OCI-LY1 (cell line): ENCODE measurements around the gene RHOXF2B.
"Not testable (repeated sequence)": the region's sequence is repeated elsewhere in the genome, so short reads cannot be mapped to it uniquely, and the experiment has no call there.

Experiments used
- H2AFZ ChIP-seq: fragments of 200-600 bp; sonication (generic), shearing (Covaris generic); 2 replicates; pipeline ENCODE4 v1.6.0; 2014; ENCODE audit warnings: antibody characterized with exemption, mild to moderate bottlenecking, low read length
- H3F3A ChIP-seq: fragments of 200-600 bp; sonication (generic), shearing (Covaris generic); 2 replicates; pipeline ENCODE4 v1.6.0; 2014; ENCODE audit warnings: mild to moderate bottlenecking, antibody characterized with exemption, low read length, moderate library complexity; ENCODE audit not compliant: insufficient read depth
- H3K27ac ChIP-seq: fragments of 200-600 bp; sonication (generic); 2 replicates; pipeline ENCODE4 v1.5.1; 2014; ENCODE audit warnings: low read length, mixed run types, mild to moderate bottlenecking, low read depth; ENCODE audit not compliant: poor library complexity, severe bottlenecking
- H3K27me3 ChIP-seq: fragments of 200-600 bp; sonication (generic); 2 replicates; pipeline ENCODE4 v1.6.0; 2014; ENCODE audit warnings: antibody characterized with exemption, mild to moderate bottlenecking, low read length, moderate library complexity; ENCODE audit not compliant: insufficient read depth
- H3K36me3 ChIP-seq: fragments of 200-600 bp; sonication (generic); 2 replicates; pipeline ENCODE4 v1.6.1; 2014; ENCODE audit warnings: mild to moderate bottlenecking, antibody characterized with exemption, low read length, moderate library complexity, mixed read lengths; ENCODE audit not compliant: insufficient read depth
- H3K4me1 ChIP-seq: fragments of 200-600 bp; sonication (generic); 2 replicates; pipeline ENCODE4 v1.5.1; 2014; ENCODE audit warnings: mild to moderate bottlenecking, low read length, moderate library complexity; ENCODE audit not compliant: insufficient read depth, severe bottlenecking
- H3K4me2 ChIP-seq: fragments of 200-600 bp; sonication (generic), shearing (Covaris generic); 2 replicates; pipeline ENCODE4 v1.6.1; 2014; ENCODE audit warnings: low read length
- H3K4me3 ChIP-seq: fragments of 200-600 bp; sonication (generic); 2 replicates; pipeline ENCODE4 v1.5.1; 2014; ENCODE audit warnings: low read length, low read depth, mild to moderate bottlenecking, mixed read lengths; ENCODE audit not compliant: poor library complexity, severe bottlenecking
- H3K79me2 ChIP-seq: fragments of 200-600 bp; shearing (Covaris generic); 2 replicates; pipeline ENCODE4 v1.6.1; 2016; ENCODE audit warnings: mixed run types, low read length, mixed read lengths; ENCODE audit not compliant: insufficient read depth
- H3K9ac ChIP-seq: fragments of 200-600 bp; sonication (generic), shearing (Covaris generic); 2 replicates; pipeline ENCODE4 v1.6.1; 2014; ENCODE audit warnings: mild to moderate bottlenecking, low read length, mixed read lengths
- H3K9me2 ChIP-seq: fragments of 200-600 bp; sonication (generic), shearing (Covaris generic); 2 replicates; pipeline ENCODE4 v1.6.1; 2014; ENCODE audit warnings: low read depth, mild to moderate bottlenecking, low read length, mixed read lengths
- H3K9me3 ChIP-seq: fragments of 200-600 bp; shearing (Covaris generic); 2 replicates; pipeline ENCODE4 v1.6.1; 2014; ENCODE audit warnings: low read length, mixed read lengths
- H4K20me1 ChIP-seq: fragments of 200-600 bp; sonication (generic), shearing (Covaris generic); 2 replicates; pipeline ENCODE4 v1.6.0; 2016; ENCODE audit warnings: mild to moderate bottlenecking, low read length; ENCODE audit not compliant: insufficient read depth
- CTCF ChIP-seq: fragments of 200-600 bp; sonication (generic), shearing (Covaris generic); IDR thresholded peaks from 2 replicates; pipeline ENCODE4 v1.5.1; 2017; ENCODE audit warnings: mild to moderate bottlenecking, antibody characterized with exemption, low read length, moderate library complexity, mixed read lengths
- EZH2 ChIP-seq: fragments of 200-600 bp; sonication (generic), shearing (Covaris generic); IDR thresholded peaks from 2 replicates; pipeline ENCODE4 v1.8.0; 2017; ENCODE audit warnings: borderline replicate concordance, mixed run types, mild to moderate bottlenecking, antibody characterized with exemption, low read length, moderate library complexity, mixed read lengths

RHOXF2B gene

GRCh38 chrX:120111611-120112010 lies 34.1 kb upstream of the RHOXF2B start:
- H4K20me1 ChIP-seq: no peaks in the 10 kb centered on the region
- no peak overlapping the region for H3K9ac ChIP-seq
- no peaks in the 10 kb centered on the region for H3K9me2 ChIP-seq
- H3F3A ChIP-seq: no peaks in the 10 kb centered on the region
- no peak for TF ChIP-seq CTCF
- no peak for TF ChIP-seq EZH2
- H3K27ac ChIP-seq: no peak overlapping the region
- H3K4me1 ChIP-seq: no peaks in the 10 kb centered on the region
- H3K79me2 ChIP-seq: no peaks in the 10 kb centered on the region
- no peaks in the 10 kb centered on the region for H3K27me3 ChIP-seq
- no peaks in the 10 kb centered on the region for H3K9me3 ChIP-seq
- H2AFZ ChIP-seq: no peak overlapping the region
- no peak overlapping the region for H3K4me3 ChIP-seq
- H3K36me3 ChIP-seq: no peaks in the 10 kb centered on the region
- no peak overlapping the region for H3K4me2 ChIP-seq

GRCh38 chrX:120109378-120109777 lies 31.9 kb upstream of the RHOXF2B start:
- Histone ChIP-seq H2AFZ (no peak overlapping the region), H4K20me1 (no peaks in the 10 kb centered on the region), H3K36me3 (no peaks in the 10 kb centered on the region), H3K27me3 (no peaks in the 10 kb centered on the region), H3K79me2 (no peaks in the 10 kb centered on the region), H3F3A (no peaks in the 10 kb centered on the region), H3K9me2 (no peaks in the 10 kb centered on the region), H3K4me2 (no peak overlapping the region), H3K9ac (no peak overlapping the region), H3K4me3 (no peak overlapping the region), H3K4me1 (no peaks in the 10 kb centered on the region), H3K9me3 (no peaks in the 10 kb centered on the region), H3K27ac (no peak overlapping the region)
- TF ChIP-seq EZH2 (no peak), CTCF (no peak)

- H3K27ac ChIP-seq, H3K9me2 ChIP-seq, H3K9me3 ChIP-seq, H3K36me3 ChIP-seq, H3K4me3 ChIP-seq, H3K27me3 ChIP-seq, H3K9ac ChIP-seq, H3F3A ChIP-seq, H4K20me1 ChIP-seq, H3K4me2 ChIP-seq, H3K79me2 ChIP-seq, H2AFZ ChIP-seq, H3K4me1 ChIP-seq: not testable (repeated sequence)
These were observed 27.2 kb upstream of the RHOXF2B start for GRCh38 chrX:120104707-120105106.

GRCh38 chrX:120101057-120101456 lies 23.6 kb upstream of the RHOXF2B start:
- not testable (repeated sequence) for H3K9me2 ChIP-seq, H2AFZ ChIP-seq, H3F3A ChIP-seq, H3K27me3 ChIP-seq, H3K9me3 ChIP-seq, H4K20me1 ChIP-seq, H3K4me1 ChIP-seq, H3K36me3 ChIP-seq, H3K79me2 ChIP-seq, H3K9ac ChIP-seq, H3K27ac ChIP-seq, H3K4me3 ChIP-seq, H3K4me2 ChIP-seq
